Thyroid gland (tissue), 4 donors: ENCODE data around the gene GALNT13.

Experiments used
- POLR2A ChIP-seq, 2 donors: fragments of 450-650 bp; IDR thresholded peaks; one replicate each; pipeline ENCODE4 v1.6.1; 2017; ENCODE audit warnings: antibody characterized with exemption in 2 of 2, mild to moderate bottlenecking in 2 of 2, moderate library complexity in 1 of 2
- TF ChIP-seq, protein P1 (sequence below), 6 experiments: fragments of 200-600 bp in 3 of 6; fragments of 450-650 bp in 3 of 6; sonication (generic) in 3 of 6; IDR thresholded peaks; one replicate each; pipeline ENCODE4 v1.5.1; 2016 to 2019; ENCODE audit warnings: antibody characterized with exemption in 6 of 6, mild to moderate bottlenecking in 2 of 6, inconsistent platforms in 1 of 6, moderate library complexity in 1 of 6

DNA sequence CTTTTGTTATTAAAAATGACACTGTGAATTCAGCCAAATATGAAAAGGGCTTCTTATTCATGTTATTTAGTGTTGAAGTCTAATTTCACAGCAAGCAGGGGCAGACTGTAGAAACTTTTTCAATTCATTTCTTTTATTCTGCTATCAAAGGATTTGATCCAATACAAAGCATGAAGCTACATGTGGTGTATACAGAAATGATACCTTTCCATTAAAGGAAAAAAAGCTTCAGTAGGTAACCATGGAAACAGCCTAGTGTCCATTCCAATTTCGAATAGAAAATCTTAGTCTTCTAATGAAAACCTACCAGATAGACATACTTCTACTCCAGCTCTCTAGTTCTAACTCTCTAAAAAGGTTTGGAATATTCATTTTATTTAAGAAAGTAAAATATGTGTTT is 550.5 kb downstream of the GALNT13 start:
- TF ChIP-seq POLR2A (IDR thresholded peaks at IDR 0.05), result no peak
- TF ChIP-seq, protein P1, sequence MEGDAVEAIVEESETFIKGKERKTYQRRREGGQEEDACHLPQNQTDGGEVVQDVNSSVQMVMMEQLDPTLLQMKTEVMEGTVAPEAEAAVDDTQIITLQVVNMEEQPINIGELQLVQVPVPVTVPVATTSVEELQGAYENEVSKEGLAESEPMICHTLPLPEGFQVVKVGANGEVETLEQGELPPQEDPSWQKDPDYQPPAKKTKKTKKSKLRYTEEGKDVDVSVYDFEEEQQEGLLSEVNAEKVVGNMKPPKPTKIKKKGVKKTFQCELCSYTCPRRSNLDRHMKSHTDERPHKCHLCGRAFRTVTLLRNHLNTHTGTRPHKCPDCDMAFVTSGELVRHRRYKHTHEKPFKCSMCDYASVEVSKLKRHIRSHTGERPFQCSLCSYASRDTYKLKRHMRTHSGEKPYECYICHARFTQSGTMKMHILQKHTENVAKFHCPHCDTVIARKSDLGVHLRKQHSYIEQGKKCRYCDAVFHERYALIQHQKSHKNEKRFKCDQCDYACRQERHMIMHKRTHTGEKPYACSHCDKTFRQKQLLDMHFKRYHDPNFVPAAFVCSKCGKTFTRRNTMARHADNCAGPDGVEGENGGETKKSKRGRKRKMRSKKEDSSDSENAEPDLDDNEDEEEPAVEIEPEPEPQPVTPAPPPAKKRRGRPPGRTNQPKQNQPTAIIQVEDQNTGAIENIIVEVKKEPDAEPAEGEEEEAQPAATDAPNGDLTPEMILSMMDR (IDR thresholded peaks at IDR 0.05), result no peak
